Stimulated activated CD4-positive, alpha-beta T cell treated with anti-CD3 and anti-CD28 coated beads, Interleukin-15, amount 100 ng/mL, for 48 hours (primary cell): ENCODE results near the gene ANKRD24.
"Not testable (repeated sequence)": the region's sequence is repeated elsewhere in the genome, so short reads cannot be mapped to it uniquely, and the experiment has no call there.

Source experiments
- DNase-seq, 2 donors: peaks; one replicate each; pipeline ENCODE4 v3.0.0-alpha.2; 2020; ENCODE audit warnings: low read depth in 2 of 2

Gene ANKRD24

GRCh38 chr19:4173479-4174212, 8.8 kb upstream of the ANKRD24 start:
- no peak for DNase-seq

DNA sequence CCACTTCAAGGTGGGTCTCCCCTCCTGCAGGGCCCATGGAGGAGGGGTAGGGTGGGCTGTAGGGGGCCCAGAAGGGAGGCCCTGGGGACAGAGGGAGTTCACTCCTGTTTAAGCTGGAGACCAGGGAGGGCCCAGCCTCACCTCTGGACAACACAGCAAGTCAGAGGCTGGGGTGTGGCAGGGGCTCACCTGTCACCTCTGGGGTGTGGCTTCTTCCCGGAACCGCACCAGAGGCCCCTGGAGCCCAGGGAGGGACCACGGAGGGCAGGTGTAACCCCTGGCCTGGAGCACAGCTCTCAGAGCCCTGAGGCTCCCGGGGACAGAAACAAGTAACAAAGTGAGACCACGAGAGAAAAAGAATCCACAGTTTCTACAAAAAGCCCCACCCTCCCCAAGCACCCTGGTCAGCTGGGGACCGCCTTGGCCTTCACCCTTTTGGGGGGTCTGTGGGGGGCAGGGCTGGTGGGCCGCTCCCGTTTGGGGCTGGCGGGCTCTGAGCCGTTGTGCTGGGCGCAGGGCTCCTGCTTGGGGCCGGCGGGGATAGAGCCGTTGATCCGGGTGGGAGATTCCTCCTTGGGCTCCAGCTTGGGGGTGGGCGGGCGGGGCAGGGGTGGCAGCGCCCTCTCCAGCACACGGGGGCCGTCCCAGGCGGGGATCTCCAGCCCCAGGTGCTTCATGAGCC, 8.1 kb upstream of the ANKRD24 start:
- no peak for DNase-seq

- DNase-seq, result no peak
Observed at GRCh38 chr19:4174895-4175668, 7.4 kb upstream of the ANKRD24 start.

DNA sequence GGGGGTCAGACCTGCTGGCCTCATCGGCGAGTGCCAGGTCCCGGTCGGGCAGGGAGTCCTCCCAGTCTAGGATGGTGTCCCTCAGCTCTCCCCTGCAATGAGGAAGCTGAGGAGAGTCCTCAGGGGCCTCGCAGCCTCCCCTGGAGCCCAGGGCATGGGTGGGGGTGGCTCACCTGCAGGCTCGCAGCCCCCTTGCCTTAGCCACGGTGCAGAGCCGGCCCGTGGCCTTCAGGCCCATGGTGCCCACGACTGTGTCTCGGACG, 6.9 kb upstream of the ANKRD24 start:
- no peak for DNase-seq

DNA sequence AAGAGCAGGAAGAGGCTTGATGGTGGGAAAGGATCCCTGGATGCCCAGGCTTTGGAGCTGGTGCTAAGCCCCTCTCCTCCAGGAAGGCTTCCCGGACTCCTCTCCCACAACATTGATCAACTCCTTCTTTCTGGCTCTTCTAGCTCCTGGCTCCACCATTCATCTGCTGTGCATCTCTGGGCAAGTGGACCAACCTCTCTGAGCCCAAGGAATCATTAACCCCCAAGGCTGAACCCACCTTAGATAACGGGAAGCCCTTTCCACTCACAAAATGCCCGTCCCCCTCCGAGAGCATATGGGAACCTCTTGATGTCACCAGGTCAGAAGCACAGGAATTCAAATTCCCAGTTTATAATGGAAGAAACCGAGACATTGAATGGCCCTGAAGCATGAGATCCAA, 5.3 kb upstream of the ANKRD24 start:
- no peak for DNase-seq

DNA sequence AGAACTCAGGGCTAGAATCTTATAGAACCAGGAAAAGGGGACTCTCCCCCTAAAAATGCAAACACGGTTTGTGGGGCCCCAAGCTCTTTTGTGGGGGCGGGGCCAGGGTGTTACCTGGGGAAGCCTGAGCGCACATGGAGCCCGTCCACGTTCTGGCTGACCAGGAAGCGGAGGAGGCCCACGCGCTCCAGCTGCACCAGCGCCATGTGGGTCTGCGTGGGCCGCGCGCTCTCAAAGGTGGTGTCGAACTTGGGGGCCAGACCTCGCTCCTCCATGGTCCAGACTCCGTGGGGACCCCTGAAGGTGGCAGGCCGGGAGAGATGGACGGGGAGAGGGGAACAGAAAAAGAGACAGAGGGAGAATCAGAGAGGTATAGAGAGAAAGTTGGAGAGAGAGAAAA, 3.5 kb upstream of the ANKRD24 start:
- no peak for DNase-seq

- no peak for DNase-seq
Observed at GRCh38 chr19:4181053-4181508, 1.4 kb upstream of the ANKRD24 start.

- DNase-seq, result no peak
Observed at GRCh38 chr19:4183967-4184717, 1.7 kb downstream of the ANKRD24 start.

DNA sequence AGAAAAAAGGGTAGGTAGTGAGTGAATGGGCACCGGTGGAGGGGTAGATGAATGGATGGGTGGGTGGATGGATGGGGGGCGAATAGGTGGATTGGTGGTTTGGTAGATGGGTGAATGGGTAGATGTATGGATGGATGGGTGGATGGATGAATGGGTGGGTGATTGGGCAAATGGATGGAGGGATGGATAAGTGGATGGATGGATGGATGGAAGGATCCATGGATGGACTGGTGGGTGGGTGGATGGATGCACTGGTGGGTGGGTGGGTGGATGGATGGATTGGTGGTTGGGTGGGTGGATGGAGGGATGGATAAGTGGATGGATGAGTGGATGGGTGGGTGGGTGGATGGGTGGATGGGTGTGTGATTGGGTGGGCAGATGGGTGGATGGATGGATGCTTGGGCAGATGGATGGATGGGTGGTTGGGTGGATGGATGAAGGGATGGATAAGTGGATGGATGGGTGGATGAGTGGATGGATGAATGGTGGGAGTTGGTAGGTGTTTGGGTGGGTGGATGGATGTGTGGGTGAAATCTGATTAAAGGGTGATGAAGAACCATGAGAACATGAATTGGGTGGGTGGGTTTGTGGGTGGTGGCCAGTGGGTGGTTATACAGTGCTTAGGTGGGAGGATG, 2.3 kb downstream of the ANKRD24 start:
- no peak for DNase-seq

GRCh38 chr19:4185413-4186086, 3.1 kb downstream of the ANKRD24 start:
- DNase-seq, result no peak

- DNase-seq, result peak; percentile 61 to 84
Observed at GRCh38 chr19:4186087-4186993, 3.9 kb downstream of the ANKRD24 start.

GRCh38 chr19:4187313-4188122, 5.0 kb downstream of the ANKRD24 start:
- DNase-seq, result no peak

- DNase-seq, result no peak
Observed at GRCh38 chr19:4189641-4190040, 7.2 kb downstream of the ANKRD24 start.

DNA sequence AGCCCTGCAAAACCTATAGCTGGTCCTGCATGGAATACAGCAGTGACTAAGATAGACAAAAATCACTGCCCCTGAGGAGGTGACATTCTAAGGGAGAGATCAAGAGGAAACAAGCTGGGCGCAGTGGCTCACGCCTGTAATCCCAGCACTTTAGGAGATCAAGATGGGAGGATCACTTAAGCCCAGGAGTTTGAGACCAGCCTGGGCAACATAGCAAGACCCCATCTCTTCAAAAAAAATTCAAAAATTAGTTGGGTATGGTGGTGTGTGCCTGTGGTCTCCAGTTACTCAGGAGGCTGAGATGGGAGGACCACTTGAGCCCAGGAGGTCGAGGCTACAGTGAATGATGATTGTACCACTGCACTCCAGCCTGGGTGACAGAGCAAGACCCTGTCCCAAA, 10.0 kb downstream of the ANKRD24 start:
- DNase-seq, result not testable (repeated sequence)

DNA sequence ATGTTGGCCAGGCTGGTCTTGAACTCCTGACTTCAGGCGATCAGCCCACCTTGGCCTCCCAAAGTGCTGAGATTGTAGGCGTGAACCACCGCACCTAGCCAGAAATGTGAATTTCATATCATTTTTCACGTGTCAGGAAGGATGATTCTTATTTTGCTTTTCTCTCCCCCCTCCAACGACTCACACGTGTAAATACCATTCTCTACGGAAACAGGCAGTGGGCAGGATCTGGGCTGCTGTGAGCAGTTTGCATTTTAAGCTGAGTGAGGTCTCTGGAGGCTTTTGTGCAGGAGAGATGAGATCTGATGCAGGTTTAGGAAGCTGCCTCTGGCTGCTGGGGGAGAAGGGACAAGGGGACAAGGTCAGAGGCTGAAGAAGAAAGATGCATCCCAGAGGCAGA, 11.9 kb downstream of the ANKRD24 start:
- DNase-seq, result no peak

DNA sequence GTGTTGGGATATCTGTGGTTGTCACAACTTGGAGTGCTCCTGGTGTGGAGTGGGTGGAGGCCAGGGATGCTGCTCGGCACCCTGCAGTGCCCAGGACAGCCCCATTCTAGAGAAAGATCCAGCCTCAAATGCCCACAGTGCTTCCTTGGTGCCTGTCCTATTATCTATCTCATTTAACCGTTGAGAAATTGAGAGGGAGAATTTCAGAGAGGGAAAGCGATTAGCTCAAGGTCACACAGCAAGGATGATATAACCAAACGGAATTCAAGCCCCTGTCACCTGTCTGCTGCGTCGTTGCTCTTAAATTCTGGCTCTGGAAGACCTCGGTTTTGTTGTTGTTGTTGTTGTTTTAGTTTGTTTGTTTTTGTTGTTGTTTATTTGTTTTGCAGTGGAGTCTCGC, 13.5 kb downstream of the ANKRD24 start:
- DNase-seq, result no peak

DNA sequence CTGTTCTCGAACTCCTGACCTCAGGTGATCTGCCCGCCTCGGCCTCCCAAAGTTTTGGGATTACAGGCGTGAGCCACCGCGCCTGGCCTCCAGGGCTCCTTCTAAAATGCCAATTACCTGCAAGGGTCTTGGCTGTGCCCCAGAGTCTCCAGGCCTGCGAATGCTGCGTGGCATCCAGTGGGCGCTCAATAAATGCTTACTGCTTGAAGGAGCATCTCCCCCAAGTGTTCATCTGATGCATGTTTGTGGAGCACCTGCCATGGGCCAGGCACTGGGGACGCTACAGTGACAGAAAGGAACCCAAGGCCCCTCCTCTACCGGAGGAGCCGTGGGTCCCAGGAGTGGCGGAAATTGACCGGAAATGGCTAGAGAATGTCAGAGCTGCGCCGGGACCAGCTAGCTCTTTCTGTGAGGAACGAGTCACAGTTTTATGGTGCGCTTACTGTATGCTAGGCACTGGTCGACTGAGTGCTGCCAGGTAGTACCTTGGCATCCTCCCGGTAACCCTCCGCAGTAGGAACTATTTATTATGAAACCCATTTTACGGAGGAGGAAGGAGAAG, 14.2 kb downstream of the ANKRD24 start:
- DNase-seq, result no peak

GRCh38 chr19:4197228-4197624, 14.7 kb downstream of the ANKRD24 start:
- no peak for DNase-seq
